Astrocyte (in vitro differentiated cells and primary cell): Measurements from ENCODE around the gene PTPRD. TPM values are rescaled to one million over a fixed set of nuclear protein-coding genes. Genes with fewer than 3 reads are reported as not detected.

Source experiments
- DNase-seq: peaks from one replicate; pipeline ENCODE4 v3.0.0-alpha.2; 2010; ENCODE audit warnings: low read depth
- FAIRE-seq: peaks from 2 replicates; lab custom pipeline; 2011; peaks lifted over from hg19 to GRCh38; lab: Jason Lieb, UNC
- H2AFZ ChIP-seq: 2 replicates; pipeline ENCODE4 v1.6.0; 2012; ENCODE audit warnings: low read depth, low read length, inconsistent platforms
- H3K27ac ChIP-seq: 2 replicates; pipeline ENCODE4 v1.5.1; 2011; ENCODE audit warnings: low read depth, low read length, inconsistent platforms
- H3K27me3 ChIP-seq: 2 replicates; pipeline ENCODE4 v1.6.0; 2011; ENCODE audit warnings: low read length, inconsistent platforms; ENCODE audit not compliant: insufficient read depth
- H3K36me3 ChIP-seq: 2 replicates; pipeline ENCODE4 v1.5.1; 2011; ENCODE audit warnings: low read length, inconsistent platforms; ENCODE audit not compliant: insufficient read depth
- H3K4me1 ChIP-seq: 2 replicates; pipeline ENCODE4 v1.5.1; 2011; ENCODE audit warnings: low read length, inconsistent platforms; ENCODE audit not compliant: insufficient read depth
- H3K4me2 ChIP-seq: 2 replicates; pipeline ENCODE4 v1.6.0; 2012; ENCODE audit warnings: low read length, inconsistent platforms
- H3K4me3 ChIP-seq: 2 replicates; pipeline ENCODE4 v1.5.1; 2011; ENCODE audit warnings: low read depth, mild to moderate bottlenecking, low read length, inconsistent platforms; ENCODE audit not compliant: insufficient read depth
- H3K79me2 ChIP-seq: 2 replicates; pipeline ENCODE4 v1.6.0; 2012; ENCODE audit warnings: mild to moderate bottlenecking, low read length, inconsistent platforms; ENCODE audit not compliant: insufficient read depth
- H3K9ac ChIP-seq: 2 replicates; pipeline ENCODE4 v1.6.0; 2012; ENCODE audit warnings: mild to moderate bottlenecking, low read length, inconsistent platforms
- H3K9me3 ChIP-seq: 2 replicates; pipeline ENCODE4 v1.5.1; 2012; ENCODE audit warnings: low read depth, mild to moderate bottlenecking, low read length, inconsistent platforms; ENCODE audit not compliant: insufficient read depth
- H4K20me1 ChIP-seq: 2 replicates; pipeline ENCODE4 v1.6.0; 2012; ENCODE audit warnings: low read length, inconsistent platforms; ENCODE audit not compliant: insufficient read depth
- H3K27ac Mint-ChIP-seq: one replicate; pipeline ENCODE4 v1.8.0; 2021; ENCODE audit warnings: mild to moderate bottlenecking, mixed read lengths; ENCODE audit not compliant: unreplicated experiment
- H3K27me3 Mint-ChIP-seq: one replicate; pipeline ENCODE4 v1.8.0; 2021; ENCODE audit warnings: low read depth, mixed read lengths; ENCODE audit not compliant: unreplicated experiment
- H3K36me3 Mint-ChIP-seq: one replicate; pipeline ENCODE4 v1.8.0; 2021; ENCODE audit warnings: low read depth, mixed read lengths; ENCODE audit not compliant: unreplicated experiment
- H3K4me1 Mint-ChIP-seq: one replicate; pipeline ENCODE4 v1.8.0; 2021; ENCODE audit warnings: low read depth, mixed read lengths; ENCODE audit not compliant: unreplicated experiment
- H3K4me3 Mint-ChIP-seq: one replicate; pipeline ENCODE4 v1.8.0; 2021; ENCODE audit warnings: mild to moderate bottlenecking, moderate library complexity, mixed read lengths; ENCODE audit not compliant: unreplicated experiment
- H3K9me3 Mint-ChIP-seq: one replicate; pipeline ENCODE4 v1.8.0; 2021; ENCODE audit warnings: mild to moderate bottlenecking, mixed read lengths; ENCODE audit not compliant: unreplicated experiment
- CTCF ChIP-seq: IDR thresholded peaks from 2 replicates; pipeline ENCODE4 v1.5.1; 2011; ENCODE audit warnings: low read depth, mild to moderate bottlenecking, inconsistent platforms, low read length, moderate library complexity; ENCODE audit not compliant: insufficient read depth
- EZH2 ChIP-seq: IDR thresholded peaks from 2 replicates; pipeline ENCODE4 v1.6.1; 2012; ENCODE audit warnings: mild to moderate bottlenecking, low read length, inconsistent platforms; ENCODE audit not compliant: insufficient read depth
- total RNA-seq: library from RNA; stranded (reverse); gene quantifications from 2 replicates; pipeline ENCODE4 v1.2.1, GENCODE V29; 2021

The PTPRD gene
- total RNA-seq, 1 donor from 2014 or later: 88.1 TPM

GRCh38 chr9:10268531-10269485 is 344.0 kb downstream of the PTPRD start:
- H4K20me1 ChIP-seq: no peaks in the 10 kb centered on the region
- Mint-ChIP-seq H3K4me3 (no peak overlapping the region), H3K4me1 (peaks cover 15% of the 10 kb centered on the region), H3K36me3 (no peaks in the 10 kb centered on the region), H3K27me3 (no peaks in the 10 kb centered on the region), H3K9me3 (peaks cover 5% of the 10 kb centered on the region), H3K27ac (peak overlapping the region; percentile 64)
- H2AFZ ChIP-seq: peak overlapping the region; percentile 85
- peak overlapping the region; percentile 80 for H3K4me2 ChIP-seq
- peak overlapping the region; percentile 69 for H3K9ac ChIP-seq
- peak overlapping the region; percentile 20 for H3K4me3 ChIP-seq
- TF ChIP-seq CTCF: peak; percentile 67
- TF ChIP-seq EZH2: no peak
- H3K27ac ChIP-seq: no peak overlapping the region
- no peaks in the 10 kb centered on the region for H3K27me3 ChIP-seq
- H3K4me1 ChIP-seq: peaks cover 15% of the 10 kb centered on the region
- peak; percentile 5 for DNase-seq
- FAIRE-seq: no peak
- no peaks in the 10 kb centered on the region for H3K79me2 ChIP-seq
- H3K36me3 ChIP-seq: no peaks in the 10 kb centered on the region
- peaks cover 4% of the 10 kb centered on the region for H3K9me3 ChIP-seq

- H3K27me3 ChIP-seq: no peaks in the 10 kb centered on the region
- no peaks in the 10 kb centered on the region for H3K36me3 ChIP-seq
- peak overlapping the region; percentile 26 for H3K4me2 ChIP-seq
- no peak overlapping the region for H3K4me3 ChIP-seq
- no peak overlapping the region for H3K4me3 Mint-ChIP-seq
- peaks cover 15% of the 10 kb centered on the region for H3K4me1 ChIP-seq
- no peak for FAIRE-seq
- no peaks in the 10 kb centered on the region for H3K27me3 Mint-ChIP-seq
- peaks cover 3% of the 10 kb centered on the region for H3K36me3 Mint-ChIP-seq
- H3K79me2 ChIP-seq: no peaks in the 10 kb centered on the region
- no peaks in the 10 kb centered on the region for H4K20me1 ChIP-seq
- peak overlapping the region; percentile 11 for H3K9ac ChIP-seq
- H3K9me3 ChIP-seq: peaks cover 5% of the 10 kb centered on the region
- peak overlapping the region; percentile 65 for H3K27ac ChIP-seq
- TF ChIP-seq EZH2 (no peak), CTCF (no peak)
- peaks cover 12% of the 10 kb centered on the region for H3K4me1 Mint-ChIP-seq
- peak; percentile 84 for DNase-seq
- H3K27ac Mint-ChIP-seq: peak overlapping the region; percentile 92
- peak overlapping the region; percentile 33 for H2AFZ ChIP-seq
- peaks cover 10% of the 10 kb centered on the region for H3K9me3 Mint-ChIP-seq
Observed at GRCh38 chr9:10265153-10265631, 347.6 kb downstream of the PTPRD start.

- no peaks in the 10 kb centered on the region for H3K27me3 ChIP-seq
- Mint-ChIP-seq H3K9me3 (peaks cover 10% of the 10 kb centered on the region), H3K4me3 (no peak overlapping the region), H3K36me3 (peaks cover 3% of the 10 kb centered on the region), H3K4me1 (peaks cover 6% of the 10 kb centered on the region), H3K27me3 (no peaks in the 10 kb centered on the region), H3K27ac (no peak overlapping the region)
- no peak overlapping the region for H3K27ac ChIP-seq
- H3K4me1 ChIP-seq: peaks cover 10% of the 10 kb centered on the region
- TF ChIP-seq EZH2 (no peak), CTCF (no peak)
- H3K4me3 ChIP-seq: no peak overlapping the region
- no peak overlapping the region for H3K9ac ChIP-seq
- H4K20me1 ChIP-seq: no peaks in the 10 kb centered on the region
- FAIRE-seq: no peak
- H3K79me2 ChIP-seq: no peaks in the 10 kb centered on the region
- no peak overlapping the region for H3K4me2 ChIP-seq
- H2AFZ ChIP-seq: no peak overlapping the region
- peaks cover 5% of the 10 kb centered on the region for H3K9me3 ChIP-seq
- no peaks in the 10 kb centered on the region for H3K36me3 ChIP-seq
- no peak for DNase-seq
Observed at GRCh38 chr9:10260501-10260900, 352.3 kb downstream of the PTPRD start.
